Activated CD8-positive, alpha-beta memory T cell treated with anti-CD3 and anti-CD28 coated beads for 24 hours (primary cell): ENCODE measurements around the gene TSPEAR.

Experiments
- DNase-seq: peaks from one replicate; pipeline ENCODE4 v3.0.0-alpha.2; 2020

The TSPEAR gene

DNA sequence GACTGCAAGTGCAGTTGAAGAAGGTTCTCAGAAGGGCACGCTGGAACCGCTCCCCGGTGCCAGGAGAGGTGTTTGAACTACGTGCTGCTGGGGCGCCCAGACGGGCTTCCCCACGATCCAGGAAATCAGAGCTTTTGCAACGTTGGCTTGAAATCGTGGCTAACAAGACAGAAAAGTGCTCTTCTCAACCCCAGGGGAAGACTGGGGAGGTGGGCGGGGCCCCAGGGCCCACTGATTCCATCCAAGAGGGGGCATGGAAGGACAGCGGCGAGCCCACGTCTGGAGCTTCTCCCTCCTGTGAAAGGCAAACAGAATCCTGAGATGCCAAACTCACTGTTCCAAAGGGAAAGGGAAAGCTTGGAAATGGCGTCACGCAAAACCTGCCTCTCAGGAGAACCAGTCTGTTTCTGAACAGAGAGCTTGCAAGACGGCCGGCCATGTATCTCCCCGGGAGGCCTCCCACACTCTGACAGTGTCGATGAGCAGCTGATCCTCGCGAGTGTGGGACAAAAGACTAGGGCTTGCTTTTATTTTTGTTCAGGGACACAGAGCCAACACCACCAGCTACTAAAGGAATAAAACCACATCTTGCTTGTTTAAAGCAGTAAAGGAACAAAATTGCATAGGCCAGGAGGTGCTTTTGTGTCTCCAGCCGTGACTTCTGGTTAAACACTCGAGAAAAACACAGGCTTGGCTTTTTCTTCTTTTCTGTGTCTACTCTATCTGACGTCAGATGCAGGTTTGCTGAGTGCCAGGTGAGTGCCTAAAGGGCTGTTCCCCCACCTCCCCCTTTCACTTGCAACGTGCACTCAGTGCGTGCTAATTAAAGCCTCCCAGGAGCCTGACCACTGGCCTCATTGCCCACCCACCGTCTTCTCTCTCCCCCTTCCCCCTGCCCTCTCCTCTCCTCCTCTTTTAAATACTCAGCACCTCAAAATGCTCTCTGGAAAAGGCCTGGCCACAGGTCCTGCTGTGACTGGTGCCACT lies 214.5 kb downstream of the TSPEAR start:
- no peak for DNase-seq

DNA sequence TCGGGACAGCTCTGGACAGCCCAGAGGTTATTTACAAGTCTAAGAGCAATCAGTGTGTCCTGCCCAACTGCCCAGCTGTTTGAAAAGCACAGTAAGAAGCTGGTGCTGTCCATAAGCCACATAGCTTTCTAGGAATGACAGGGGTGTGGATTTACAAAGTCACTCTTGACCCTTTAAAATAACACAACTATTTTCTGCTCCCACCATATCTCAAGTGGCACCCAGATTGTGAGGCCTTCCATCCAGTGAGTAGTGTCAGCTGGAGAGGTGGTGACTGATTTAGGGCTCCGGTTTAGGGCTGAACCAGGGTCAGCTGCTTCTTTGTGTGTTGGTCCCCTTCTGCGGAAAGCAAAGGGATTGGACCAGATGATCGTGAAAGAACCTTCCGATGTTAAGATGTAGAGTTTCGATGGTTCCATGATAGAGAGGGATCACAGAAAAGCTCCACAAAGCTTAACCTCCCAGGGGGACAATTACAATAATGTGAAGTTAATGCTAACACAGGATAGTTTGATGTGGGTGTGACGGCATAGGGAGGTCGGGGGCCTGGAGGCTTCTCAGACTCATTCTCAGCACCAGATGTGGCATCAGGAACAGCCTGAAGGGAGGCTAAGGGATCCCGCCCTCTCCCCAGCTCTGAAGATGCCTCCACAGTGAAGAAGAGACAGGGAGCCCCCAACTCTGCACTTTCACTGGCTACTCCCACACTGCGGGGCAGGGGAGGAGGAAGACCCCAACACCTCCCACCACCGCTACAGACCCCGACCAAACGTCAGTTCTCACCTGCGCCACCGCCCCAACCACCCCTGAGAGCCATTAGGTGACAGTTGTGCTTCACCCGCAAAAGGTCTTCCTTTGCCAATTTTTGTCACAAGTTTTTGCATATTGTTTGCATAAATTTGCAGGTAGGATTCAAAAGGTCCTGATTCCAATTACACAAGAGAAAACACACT lies 215.5 kb downstream of the TSPEAR start:
- DNase-seq: no peak

DNA sequence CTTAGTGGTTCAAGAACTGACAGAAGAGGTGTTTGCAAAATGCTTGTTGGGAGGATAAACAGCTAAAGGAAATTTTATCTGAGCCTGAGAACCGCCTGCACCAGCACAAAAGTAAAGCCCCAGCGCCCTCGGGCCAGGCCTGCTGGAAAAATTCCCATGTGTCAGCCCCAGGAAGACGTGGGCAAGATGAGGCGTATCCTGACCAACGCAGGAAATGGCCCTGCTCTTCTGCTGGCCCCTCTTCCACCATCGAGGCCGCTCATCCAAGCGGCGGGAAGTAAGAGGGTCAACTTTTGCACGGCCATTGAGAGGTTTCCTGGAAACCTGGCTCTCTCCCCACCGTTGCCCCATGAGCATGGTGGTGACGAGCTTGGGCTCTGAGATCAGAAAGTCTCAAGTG lies 216.4 kb downstream of the TSPEAR start:
- no peak for DNase-seq

DNA sequence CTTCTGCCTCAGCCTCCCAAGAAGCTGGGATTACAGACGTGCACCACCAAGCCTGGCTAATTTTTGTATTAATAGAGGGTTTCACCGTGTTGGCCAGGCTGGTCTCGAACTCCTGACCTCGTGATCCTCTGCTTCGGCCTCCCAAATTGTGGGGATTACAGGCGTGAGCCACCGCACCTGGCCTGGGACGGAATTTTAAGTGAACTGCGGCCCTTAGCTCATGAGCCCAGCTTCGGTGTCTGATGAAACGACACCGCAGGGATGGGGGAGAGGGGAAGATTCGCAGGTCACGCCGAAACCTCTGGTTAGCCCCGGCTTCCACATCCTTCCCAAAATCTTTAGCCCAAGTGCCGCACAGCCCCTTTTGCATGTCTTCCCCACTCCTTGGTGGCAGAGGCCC lies 217.0 kb downstream of the TSPEAR start:
- no peak for DNase-seq

DNA sequence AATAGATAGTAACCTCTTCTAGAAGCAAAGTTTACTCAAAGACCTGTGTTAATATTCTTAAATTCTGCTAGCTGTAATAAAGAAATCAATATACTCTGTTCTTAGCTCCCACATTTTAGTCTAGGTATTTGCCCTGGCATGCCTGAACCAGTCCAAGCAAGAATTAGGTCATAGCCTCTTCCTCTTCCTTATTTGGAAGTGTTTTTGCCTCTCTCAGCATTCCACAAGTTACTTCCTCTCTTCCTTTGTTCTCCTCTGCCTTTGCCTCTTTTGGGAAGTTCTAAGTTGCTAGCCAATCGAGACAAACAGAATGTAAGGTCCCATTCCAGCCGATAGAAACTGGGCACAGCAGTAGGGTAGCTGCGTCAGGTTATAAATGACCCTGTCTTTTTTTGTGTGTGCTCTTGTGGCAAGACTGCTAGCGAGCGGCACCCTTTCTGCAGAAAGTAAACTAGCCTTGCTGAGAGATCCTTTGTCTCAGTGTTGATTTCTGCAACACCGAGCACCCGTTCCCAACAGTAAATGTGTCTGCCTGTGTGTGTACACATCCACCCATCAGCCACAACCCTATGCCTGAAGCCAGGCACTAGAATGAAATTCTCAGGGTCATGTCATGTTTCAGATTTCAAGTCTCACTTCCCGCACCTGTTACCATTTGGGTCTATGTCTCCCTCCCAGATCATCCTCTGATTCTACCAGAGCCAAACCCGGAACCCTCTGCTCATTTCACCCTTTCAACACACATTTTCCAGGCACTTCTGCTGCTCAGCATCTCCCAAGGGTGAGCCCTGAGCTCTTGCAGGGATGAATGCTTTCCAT lies 218.6 kb downstream of the TSPEAR start:
- no peak for DNase-seq

DNA sequence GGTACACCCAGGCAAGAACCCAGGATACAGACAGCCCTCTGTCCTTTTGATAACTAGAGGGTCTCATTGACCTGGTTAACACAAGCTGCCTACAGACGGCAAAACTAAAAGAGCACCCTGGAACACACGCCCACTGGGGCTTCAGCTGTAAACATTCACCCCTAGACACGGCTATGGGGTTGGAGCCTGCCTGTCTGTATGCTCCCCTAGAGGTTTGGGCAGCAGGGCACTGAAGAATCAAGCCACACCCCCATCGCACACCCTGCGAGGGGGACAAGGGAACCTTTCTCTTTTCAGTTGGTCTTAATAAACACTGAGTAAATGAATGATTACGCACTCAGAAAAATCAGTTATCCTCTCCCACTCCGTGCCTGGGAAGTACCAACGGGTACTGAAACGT lies 220.6 kb downstream of the TSPEAR start:
- no peak for DNase-seq

DNA sequence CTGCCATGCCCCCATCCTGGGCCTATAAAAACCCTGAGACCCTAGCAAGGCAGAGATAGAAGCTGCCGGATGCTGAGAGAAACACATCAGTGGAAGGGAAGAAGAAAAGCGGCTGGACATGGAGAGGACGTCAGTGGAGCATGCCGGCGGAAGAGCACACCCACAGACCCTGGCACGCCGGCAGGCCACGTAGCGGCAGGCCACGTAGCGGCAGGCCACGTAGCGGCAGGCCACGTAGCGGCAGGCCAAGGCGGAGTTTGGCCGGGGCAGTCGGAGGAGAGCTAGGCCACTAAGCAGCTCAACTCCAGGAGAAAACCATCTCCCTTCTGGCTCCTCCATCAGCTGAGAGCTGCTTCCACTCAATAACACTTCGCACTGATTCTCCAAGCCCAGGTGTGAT lies 221.0 kb downstream of the TSPEAR start:
- DNase-seq: no peak

DNA sequence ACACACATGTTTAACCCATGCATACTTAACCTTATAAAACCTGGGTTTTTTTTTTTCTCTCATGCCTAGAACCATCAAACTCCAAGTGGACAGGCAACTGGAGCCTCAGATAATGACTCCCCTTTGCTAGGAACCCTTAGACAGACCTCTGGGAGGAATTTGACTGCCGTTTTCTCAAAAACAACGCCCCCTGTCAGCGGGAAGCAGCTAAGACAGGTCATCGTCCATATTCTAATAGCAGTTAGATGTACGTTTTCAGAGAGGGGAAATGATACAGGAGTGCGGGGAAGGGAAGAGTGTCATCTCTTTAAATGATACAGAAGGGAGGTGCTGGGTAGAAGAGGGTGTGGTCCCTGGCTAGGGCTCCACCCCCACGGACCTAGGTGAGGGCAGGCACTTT lies 221.4 kb downstream of the TSPEAR start:
- DNase-seq: no peak

DNA sequence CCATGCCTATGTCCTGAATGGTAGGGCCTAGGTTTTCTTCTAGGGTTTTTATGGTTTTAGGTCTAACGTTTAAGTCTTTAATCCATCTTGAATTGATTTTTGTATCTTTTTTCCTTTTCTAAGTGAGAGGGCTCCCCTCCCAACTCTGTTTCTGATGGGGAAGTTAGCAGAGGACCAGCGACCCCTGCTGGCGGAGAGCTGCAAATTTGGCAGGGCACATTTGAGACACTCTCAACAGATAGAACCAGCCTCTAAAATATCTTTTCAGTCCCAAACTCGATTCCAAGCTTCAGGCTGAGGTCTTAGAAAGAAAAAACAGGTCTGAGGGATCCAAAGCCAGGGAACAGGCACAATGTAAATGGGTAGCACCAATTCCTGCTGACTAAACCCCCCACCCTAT lies 223.5 kb downstream of the TSPEAR start:
- peak; percentile 79 for DNase-seq

DNA sequence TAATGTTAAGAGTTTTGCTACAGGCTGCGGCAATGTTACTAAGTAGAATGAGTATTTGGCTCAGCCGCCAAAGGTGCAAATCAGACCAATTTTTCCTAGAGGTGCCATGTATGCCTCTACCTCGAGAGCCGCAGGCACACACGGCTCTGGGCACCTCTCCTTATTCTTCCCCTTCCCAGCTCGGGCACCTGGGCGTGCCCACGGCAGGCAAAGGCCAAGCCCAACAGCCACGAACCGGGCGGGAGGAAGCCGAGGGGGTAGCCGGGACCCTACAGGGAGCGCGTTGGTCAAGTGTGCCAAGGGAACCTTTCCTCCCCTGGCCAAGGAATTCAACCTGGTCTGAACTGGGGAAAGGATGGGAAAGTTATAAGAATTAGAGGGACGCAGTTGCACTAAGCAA lies 225.1 kb downstream of the TSPEAR start:
- DNase-seq: no peak

DNA sequence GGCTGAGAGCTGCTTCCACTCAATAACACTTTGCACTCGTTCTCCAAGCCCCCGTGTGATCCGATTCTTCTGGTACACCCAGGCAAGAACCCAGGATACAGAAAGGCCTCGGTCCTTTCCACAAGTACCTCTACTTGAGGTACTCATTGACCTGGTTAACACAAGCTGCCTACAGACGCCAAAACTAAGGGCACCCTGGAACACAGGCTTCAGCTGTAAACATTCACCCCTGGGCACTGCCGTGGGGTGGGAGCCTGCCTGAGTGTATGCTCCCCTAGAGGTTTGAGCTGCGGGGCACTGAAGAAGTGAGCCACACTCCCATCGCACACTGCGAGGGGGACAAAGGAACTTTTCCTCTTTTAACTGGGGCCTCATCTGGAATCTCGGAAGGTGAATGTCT lies 225.6 kb downstream of the TSPEAR start:
- DNase-seq: no peak

DNA sequence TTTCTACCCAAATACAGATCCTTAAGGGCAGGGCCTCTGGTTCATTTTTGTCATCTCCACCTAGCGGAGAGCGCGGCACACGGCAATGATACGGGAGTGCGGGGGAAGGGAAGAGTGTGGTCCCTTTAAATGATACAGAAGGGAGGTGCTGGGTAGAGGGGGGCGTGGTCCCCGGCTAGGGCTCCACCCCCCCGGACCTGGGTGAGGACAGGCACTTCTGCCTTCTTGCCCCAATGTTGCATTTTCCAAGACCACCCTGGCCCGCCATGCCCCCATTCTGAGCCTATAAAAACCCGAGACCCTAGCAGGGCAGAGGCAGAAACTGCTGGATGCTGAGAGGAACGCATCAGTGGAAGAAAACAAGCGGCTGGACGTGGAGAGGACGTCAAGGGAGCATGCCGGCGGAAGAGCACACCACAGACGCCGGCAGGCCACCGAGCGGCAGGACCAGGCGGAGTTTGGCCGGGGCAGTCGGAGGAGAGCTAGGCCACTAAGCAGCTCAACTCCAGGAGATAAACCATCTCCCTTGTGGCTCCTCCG lies 226.0 kb downstream of the TSPEAR start:
- DNase-seq: peak; percentile 76

DNA sequence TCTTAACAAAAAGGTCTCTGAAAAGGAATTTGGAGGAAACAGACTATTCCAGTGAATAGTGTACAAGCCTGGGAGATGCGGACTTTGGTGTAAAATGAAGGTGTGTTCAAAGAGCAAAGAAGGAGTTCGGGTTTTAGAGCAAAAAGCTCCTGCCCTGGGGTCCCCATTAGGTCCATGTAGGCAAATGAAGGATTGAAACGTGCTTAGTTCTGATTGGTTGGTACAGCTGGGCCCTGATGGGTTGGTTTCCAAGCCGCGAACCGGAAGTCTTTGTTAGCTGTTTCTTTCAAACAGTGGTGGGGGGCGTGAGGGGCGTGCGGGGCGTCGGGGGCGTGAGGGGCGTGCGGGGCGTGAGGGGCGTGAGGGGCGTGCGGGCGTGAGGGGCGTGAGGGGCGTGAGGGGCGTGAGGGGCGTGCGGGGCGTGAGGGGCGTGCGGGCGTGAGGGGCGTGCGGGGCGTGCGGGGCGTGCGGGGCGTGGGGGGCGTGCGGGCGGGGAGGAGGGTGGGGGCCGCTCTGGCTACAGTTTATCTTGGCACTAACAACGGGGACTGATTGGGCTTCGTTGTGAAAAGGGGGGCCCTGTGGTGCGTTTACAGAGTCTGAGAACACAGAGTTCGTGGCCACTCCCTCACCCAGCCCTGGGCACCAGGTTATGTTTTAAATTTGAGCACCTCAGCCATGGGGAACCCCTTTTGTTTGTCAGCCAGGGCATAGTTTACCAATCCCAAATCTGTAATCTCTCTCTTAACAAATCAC lies 226.7 kb downstream of the TSPEAR start:
- DNase-seq: no peak

DNA sequence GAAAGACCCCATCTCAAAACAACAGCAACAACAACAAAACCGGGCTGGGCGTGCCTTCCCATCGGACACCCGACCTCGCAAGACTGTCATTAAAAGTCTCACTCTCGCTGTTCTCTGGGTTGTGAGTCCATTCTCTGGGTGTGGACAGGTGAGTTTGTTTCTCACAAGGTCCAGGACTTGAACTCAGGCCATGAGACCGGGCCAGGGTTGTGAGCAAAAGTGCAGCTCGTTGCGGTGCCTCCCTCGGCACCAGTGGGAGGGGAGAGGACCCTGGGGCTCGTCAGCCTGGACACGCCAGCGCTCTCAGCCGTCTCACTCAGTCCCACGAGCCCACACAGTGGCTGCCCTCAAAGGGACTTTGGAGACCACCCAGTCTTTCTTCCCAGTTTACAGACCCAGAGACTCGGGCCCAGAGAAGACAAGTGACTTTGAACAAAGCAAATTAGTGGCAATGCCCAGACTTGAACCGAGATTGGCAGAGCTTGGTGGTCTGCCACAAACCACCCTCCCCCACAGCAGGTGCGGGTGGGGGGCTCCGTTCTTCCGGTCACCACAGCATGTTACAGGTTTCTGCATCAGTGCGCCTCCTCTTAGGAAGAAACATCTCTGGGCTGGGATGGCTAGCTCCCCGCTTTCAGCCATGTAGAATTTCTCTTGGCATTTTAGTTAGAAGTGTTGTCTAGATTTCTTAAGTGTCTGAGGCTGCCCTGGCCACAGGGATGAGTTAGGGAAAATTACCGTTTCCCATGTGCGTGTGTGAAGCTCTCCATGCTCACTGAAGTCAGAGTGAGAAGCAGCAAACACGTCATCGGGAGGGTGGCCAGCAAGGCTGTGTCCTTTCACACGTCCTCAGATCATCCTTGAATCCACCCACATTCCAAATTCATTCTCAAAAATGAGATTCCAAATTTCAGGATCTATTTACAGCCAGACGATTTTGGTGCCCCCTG lies 227.8 kb downstream of the TSPEAR start:
- DNase-seq: no peak

DNA sequence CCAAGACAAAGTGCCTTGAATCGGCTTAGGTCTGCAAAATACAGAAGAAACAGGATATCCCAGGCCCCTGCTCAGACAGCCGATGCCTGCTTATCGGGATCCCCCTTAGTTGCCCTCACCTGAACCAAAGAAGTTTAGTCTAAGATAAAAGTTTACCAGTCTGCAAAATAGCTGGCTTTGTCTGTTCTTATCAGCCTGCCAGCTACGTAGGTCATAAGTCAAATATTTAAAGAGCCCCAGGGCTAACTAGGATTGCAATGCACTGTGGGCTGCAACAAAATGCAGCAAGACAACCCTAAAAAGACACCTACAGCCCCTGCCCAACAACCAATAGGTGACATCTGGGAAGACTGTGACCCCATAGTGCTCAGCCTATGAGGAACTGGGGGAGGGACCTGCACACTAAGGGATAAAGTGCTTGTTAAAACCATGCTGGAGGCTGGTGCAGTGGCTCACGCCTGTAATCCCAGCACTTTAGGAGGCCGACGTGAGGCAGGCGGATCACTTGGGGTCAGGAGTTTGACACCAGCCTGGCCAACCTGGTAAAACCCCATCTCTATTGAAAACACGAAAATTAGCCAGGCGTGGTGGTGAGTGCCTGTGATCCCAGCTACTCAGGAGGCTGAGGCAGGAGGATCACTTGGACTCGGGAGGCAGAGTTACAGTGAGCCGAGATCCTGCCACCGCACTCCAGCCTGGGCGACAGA lies 228.6 kb downstream of the TSPEAR start:
- no peak for DNase-seq

DNA sequence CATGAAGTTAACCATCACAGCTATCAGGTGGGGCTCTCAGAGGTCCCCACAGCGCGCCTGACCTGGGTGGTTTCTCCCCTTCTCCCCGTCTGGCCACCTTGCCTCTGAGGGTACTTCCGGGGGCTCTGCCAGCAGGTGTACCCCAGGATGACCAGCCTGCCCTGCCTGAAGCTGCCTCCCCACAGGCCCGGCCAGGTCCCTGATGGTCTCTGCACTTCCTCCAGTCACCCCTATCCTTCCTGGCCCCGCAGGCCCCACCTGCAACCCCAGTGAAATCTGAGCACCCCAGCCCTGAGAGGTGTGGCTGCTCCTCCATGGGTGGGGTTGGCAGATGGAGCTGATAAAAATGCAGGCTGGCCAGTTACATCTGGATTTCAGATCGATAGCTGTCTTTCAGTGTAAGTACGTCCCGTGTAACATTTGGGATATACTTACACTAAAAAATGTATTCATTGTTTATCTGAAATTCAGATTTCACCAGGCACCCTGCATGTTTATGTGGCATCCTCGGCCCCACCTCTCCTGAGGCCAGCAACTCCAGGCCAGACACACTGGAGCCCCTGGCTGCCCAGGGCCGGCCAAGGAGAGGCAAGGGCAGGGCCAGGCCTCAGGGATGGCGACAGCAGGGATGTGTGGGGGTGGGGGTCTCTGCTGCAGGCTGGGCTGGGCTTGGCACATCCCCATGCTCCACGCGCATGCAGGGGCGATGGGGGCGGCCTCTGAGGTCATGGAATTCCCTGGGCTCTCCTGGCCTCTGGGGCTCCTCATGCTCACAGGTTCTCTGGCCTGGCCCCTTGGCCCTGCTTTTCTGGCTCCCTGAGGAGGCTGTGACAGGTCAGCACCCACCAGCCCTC lies 230.9 kb downstream of the TSPEAR start:
- no peak for DNase-seq

DNA sequence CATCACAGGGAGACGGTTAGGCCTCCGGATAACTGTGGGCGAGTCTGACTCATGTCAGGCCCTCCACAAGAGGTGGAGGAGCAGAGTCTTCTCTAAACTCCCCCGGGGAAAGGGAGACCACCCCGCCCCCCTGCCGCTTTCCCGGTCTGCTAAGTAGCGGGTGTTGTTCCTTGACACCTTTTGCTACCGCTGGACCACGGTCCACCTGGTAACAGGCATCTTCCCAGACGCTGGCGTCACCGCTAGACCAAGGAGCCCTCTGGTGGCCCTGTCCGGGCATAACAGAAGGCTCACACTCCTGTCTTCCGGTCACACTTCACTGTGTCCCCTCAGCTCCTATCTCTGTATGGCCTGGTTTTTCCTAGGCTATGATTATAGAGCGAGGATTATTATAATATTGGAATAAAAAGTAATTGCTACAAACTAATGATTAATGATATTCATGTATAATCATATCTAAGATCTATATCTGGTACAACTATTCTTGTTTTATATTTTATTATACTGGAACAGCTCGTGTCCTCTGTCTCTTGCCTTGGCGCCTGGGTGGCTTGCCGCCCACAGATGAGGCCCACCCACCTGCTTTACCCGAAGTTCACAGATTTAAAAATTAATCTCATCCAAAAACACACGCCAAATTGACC lies 231.7 kb downstream of the TSPEAR start:
- peak; percentile 80 for DNase-seq

DNA sequence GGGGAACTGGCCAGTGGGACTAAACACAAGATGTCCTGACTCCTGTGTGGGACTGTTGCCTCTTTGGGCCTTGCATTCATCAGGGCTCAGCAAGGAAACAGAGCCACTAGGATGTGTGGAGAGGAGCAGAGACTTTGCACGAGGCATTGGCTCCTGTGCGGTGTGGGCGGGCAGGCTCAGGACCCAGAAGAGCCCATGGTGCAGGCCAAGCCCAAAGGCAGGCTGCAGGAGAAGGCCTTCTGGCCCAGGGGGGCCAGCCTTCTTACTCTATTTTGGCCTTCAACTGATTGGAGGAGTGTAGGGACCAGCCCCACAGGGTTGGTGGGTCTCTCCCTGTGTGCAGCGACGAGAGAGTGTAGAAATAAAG lies 232.6 kb downstream of the TSPEAR start:
- DNase-seq: no peak
